Activated T-cell treated with anti-CD3 and anti-CD28 coated beads, Interleukin-2, amount 50 U/mL, for 4 hours (primary cell): ENCODE measurements around the gene SDF2L1. TPM values are rescaled to one million over a fixed set of nuclear protein-coding genes. Genes with fewer than 3 reads are reported as not detected.
"Not testable (repeated sequence)": the region's sequence is repeated elsewhere in the genome, so short reads cannot be mapped to it uniquely, and the experiment has no call there.

ENCODE experiments used
- ATAC-seq, 2 donors: fragments of 200-7000 bp; cut with Tn5 transposase; one replicate each; pipeline ENCODE4 v1.10.0; 2021
- DNase-seq: peaks from one replicate; pipeline ENCODE4 v3.0.0-alpha.2; 2020
- H3K27me3 Mint-ChIP-seq: one replicate; pipeline ENCODE4 v1.8.0; 2021; ENCODE audit warnings: low read depth, mixed read lengths
- H3K36me3 Mint-ChIP-seq: one replicate; pipeline ENCODE4 v1.8.0; 2022; ENCODE audit warnings: mixed read lengths; ENCODE audit not compliant: insufficient read depth
- H3K4me1 Mint-ChIP-seq: one replicate; pipeline ENCODE4 v1.8.0; 2021; ENCODE audit warnings: low read depth, mixed read lengths
- H3K4me3 Mint-ChIP-seq: one replicate; pipeline ENCODE4 v1.8.0; 2021; ENCODE audit warnings: mild to moderate bottlenecking, moderate library complexity, mixed read lengths
- H3K9me3 Mint-ChIP-seq: one replicate; pipeline ENCODE4 v1.8.0; 2021; ENCODE audit warnings: mixed read lengths
- total RNA-seq, 3 donors: library from RNA; stranded (reverse); gene quantifications; one replicate each; pipeline ENCODE4 v1.2.1, GENCODE V29; 2021

SDF2L1 gene
- total RNA-seq, 3 donors from 2014 or later, result 151 to 173 (median 163) TPM

GRCh38 chr22:21639359-21639758 lies 2.7 kb upstream of the SDF2L1 start:
- Mint-ChIP-seq H3K4me3 (no peak overlapping the region), H3K27me3 (no peaks in the 10 kb centered on the region), H3K4me1 (peaks cover 22% of the 10 kb centered on the region), H3K9me3 (no peaks in the 10 kb centered on the region), H3K36me3 (peaks cover 13% of the 10 kb centered on the region)
- ATAC-seq (no peak), DNase-seq (no peak)

DNA sequence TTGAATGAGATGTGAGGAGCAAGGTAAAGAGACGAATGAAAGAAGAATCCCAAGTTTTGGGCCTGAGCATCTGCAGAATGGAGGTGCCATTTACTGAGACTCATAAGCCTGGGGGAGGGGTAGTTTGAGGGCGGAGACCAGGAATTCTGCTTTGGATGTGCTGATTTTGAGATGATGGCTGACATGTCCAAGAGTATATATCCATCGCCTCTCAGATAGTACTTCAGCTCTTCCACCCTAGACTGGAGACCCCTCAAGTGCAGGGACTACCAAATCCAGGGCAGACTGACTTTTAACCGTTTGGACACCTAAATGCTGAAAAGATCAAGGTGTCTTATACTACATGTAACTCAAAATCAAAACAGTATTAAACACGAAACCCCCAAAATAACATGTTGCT lies 1.3 kb upstream of the SDF2L1 start:
- ATAC-seq, result no peak
- no peaks in the 10 kb centered on the region for H3K27me3 Mint-ChIP-seq
- no peaks in the 10 kb centered on the region for H3K9me3 Mint-ChIP-seq
- peaks cover 22% of the 10 kb centered on the region for H3K4me1 Mint-ChIP-seq
- DNase-seq, result no peak
- peak overlapping the region; percentile 91 for H3K4me3 Mint-ChIP-seq
- peaks cover 13% of the 10 kb centered on the region for H3K36me3 Mint-ChIP-seq

DNA sequence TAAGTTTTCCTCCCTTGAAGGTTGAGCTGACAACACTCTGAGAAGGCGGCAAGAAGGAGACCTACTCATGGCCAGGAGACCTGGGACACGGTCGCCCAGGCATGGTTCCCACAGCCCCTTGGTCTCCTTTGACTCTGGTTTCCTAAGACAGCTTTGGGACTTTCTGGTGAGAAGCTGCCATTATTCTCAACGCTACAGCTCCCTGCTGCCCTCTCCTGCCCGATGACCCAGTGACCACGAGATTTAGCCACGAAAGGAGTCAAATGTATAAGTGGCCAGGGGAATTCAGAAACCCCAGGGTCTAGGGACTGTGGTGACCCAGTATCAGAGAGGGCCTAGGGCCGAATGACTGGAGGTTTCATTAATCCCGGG lies 699 bp upstream of the SDF2L1 start:
- Mint-ChIP-seq H3K4me3 (peak overlapping the region; percentile 91), H3K9me3 (no peaks in the 10 kb centered on the region)

DNA sequence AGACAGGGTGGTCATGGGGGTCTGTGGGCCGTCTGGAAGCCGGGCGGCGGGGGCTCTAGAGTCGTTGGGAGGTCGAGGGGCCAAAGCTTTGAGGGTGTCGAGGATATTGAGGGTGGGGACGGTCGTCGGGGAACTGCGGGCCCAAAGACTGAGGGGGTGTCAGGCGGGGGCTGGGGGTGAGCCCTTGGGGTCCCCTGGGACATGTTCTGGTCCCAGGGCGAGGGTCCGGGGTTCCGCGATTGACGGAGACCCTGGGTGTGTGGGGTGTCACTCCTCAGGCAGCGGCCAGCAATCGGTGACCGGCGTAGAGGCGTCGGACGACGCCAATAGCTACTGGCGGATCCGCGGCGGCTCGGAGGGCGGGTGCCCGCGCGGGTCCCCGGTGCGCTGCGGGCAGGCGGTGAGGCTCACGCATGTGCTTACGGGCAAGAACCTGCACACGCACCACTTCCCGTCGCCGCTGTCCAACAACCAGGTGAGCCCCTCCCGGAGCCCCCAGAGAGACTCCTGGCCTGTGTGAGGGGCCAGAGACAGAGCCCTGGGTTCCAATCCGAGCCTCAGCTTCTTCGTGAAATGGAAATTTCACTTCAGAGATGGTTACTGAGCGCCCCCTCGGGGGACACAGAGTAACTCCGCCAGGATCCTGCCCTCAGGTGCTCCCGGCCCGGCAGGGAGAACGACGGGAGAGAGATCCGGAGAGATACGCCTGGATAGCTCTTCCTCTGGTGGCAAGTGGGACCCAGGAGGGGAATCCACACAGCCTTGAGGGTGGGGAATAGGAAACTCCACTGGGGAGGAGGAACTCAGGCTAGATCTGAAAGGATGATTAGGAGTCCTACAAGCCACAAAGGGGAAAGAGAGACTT lies 714 bp downstream of the SDF2L1 start:
- Mint-ChIP-seq H3K4me3 (peak overlapping the region; percentile 91), H3K27me3 (no peaks in the 10 kb centered on the region), H3K36me3 (peaks cover 22% of the 10 kb centered on the region), H3K4me1 (peaks cover 28% of the 10 kb centered on the region), H3K9me3 (no peaks in the 10 kb centered on the region)
- DNase-seq (peak; percentile 56), ATAC-seq (peak; percentile 7 to 10)

More for the DNA sequence above, 699 bp upstream of the SDF2L1 start:
- no peaks in the 10 kb centered on the region for H3K27me3 Mint-ChIP-seq
- DNase-seq, result no peak
- no peak for ATAC-seq
- peaks cover 17% of the 10 kb centered on the region for H3K36me3 Mint-ChIP-seq
- peaks cover 24% of the 10 kb centered on the region for H3K4me1 Mint-ChIP-seq

DNA sequence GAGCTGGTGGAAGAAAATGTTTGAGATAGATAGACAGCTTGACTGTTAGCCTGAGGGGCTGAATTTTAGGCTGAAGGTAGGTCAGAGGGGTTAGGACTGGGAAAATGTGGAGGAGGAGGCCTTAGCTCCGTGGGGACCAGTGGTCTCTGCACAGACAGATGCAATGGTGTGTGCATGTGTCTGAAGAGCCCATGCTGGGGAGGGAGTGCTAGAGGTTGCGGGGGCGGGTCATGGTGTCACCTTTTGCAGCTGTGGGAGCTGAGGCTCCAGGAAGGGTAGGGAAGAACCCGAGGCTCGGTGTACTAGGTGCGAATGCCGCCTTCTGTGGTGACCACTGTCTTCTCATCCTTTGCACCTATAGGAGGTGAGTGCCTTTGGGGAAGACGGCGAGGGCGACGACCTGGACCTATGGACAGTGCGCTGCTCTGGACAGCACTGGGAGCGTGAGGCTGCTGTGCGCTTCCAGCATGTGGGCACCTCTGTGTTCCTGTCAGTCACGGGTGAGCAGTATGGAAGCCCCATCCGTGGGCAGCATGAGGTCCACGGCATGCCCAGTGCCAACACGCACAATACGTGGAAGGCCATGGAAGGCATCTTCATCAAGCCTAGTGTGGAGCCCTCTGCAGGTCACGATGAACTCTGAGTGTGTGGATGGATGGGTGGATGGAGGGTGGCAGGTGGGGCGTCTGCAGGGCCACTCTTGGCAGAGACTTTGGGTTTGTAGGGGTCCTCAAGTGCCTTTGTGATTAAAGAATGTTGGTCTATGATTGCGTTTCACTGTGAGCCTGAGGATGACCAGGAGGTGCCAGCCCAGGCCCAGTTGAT lies 1.6 kb downstream of the SDF2L1 start:
- peaks cover 22% of the 10 kb centered on the region for H3K36me3 Mint-ChIP-seq
- peak overlapping the region; percentile 91 for H3K4me3 Mint-ChIP-seq
- no peaks in the 10 kb centered on the region for H3K27me3 Mint-ChIP-seq
- ATAC-seq (no peak), DNase-seq (no peak)
- peaks cover 28% of the 10 kb centered on the region for H3K4me1 Mint-ChIP-seq
- H3K9me3 Mint-ChIP-seq, result no peaks in the 10 kb centered on the region

GRCh38 chr22:21645513-21645912 lies 3.4 kb downstream of the SDF2L1 start:
- not testable (repeated sequence) for H3K4me3 Mint-ChIP-seq, DNase-seq, H3K27me3 Mint-ChIP-seq, ATAC-seq, H3K9me3 Mint-ChIP-seq
- H3K4me1 Mint-ChIP-seq, result peaks cover 28% of the 10 kb centered on the region
- peaks cover 22% of the 10 kb centered on the region for H3K36me3 Mint-ChIP-seq

- no peak overlapping the region for H3K4me3 Mint-ChIP-seq
- DNase-seq (peak; percentile 70), ATAC-seq (peak; percentile 16 to 23)
- H3K4me1 Mint-ChIP-seq, result peaks cover 32% of the 10 kb centered on the region
- no peaks in the 10 kb centered on the region for H3K9me3 Mint-ChIP-seq
- H3K27me3 Mint-ChIP-seq, result no peaks in the 10 kb centered on the region
- peaks cover 22% of the 10 kb centered on the region for H3K36me3 Mint-ChIP-seq
Measured at GRCh38 chr22:21646608-21647590, 4.8 kb downstream of the SDF2L1 start.

GRCh38 chr22:21650280-21650679 lies 8.2 kb downstream of the SDF2L1 start:
- Mint-ChIP-seq H3K4me3 (no peak overlapping the region), H3K4me1 (peaks cover 19% of the 10 kb centered on the region), H3K36me3 (peaks cover 9% of the 10 kb centered on the region), H3K27me3 (no peaks in the 10 kb centered on the region), H3K9me3 (no peaks in the 10 kb centered on the region)
- DNase-seq, result no peak
- ATAC-seq, result no peak

DNA sequence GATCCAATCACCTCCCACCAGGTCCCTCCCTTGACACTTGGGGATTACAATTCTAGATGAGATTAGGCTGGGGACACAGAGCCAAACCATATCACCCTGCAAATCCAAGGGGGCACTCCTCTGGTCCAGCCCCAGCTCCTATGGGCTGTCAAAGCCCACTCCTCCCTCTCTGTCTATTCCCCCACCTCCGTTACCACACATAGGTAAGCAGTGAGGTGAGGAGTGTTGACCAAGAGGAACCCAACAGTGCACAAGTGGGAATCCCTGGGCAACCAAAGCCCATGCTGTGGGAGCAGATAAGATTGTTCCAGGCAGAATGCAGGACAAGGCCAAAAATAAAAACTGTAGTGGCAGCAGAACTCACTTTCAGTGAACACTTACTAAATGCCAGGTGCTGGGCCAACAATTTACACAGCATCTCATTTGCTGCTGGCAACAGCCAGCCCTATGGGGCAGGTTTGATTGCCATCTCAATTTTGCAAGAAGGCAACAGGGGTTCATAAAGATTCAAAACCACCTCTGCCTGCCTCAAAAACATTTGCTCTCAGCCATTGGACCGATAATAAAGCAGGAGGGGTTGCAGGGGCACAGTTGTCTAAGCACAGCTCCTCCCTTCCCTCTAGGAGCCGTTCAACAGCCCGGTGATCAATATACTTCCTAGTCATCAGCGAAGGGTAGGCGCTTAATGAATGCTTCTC lies 8.9 kb downstream of the SDF2L1 start:
- peaks cover 19% of the 10 kb centered on the region for H3K4me1 Mint-ChIP-seq
- peak overlapping the region; percentile 86 for H3K4me3 Mint-ChIP-seq
- no peaks in the 10 kb centered on the region for H3K9me3 Mint-ChIP-seq
- DNase-seq, result no peak
- H3K27me3 Mint-ChIP-seq, result no peaks in the 10 kb centered on the region
- peaks cover 9% of the 10 kb centered on the region for H3K36me3 Mint-ChIP-seq
- peak in 1 of 2 donors; percentile 6 for ATAC-seq

- DNase-seq (no peak), ATAC-seq (peak; percentile 24 to 32)
- H3K9me3 Mint-ChIP-seq, result no peaks in the 10 kb centered on the region
- peak overlapping the region; percentile 86 for H3K4me3 Mint-ChIP-seq
- peaks cover 4% of the 10 kb centered on the region for H3K36me3 Mint-ChIP-seq
- no peaks in the 10 kb centered on the region for H3K27me3 Mint-ChIP-seq
- peaks cover 22% of the 10 kb centered on the region for H3K4me1 Mint-ChIP-seq
Measured at GRCh38 chr22:21651521-21652009, 9.5 kb downstream of the SDF2L1 start.

GRCh38 chr22:21652010-21652546 lies 10.0 kb downstream of the SDF2L1 start:
- H3K36me3 Mint-ChIP-seq, result no peaks in the 10 kb centered on the region
- H3K27me3 Mint-ChIP-seq, result no peaks in the 10 kb centered on the region
- H3K4me3 Mint-ChIP-seq, result peak overlapping the region; percentile 86
- H3K4me1 Mint-ChIP-seq, result peaks cover 24% of the 10 kb centered on the region
- DNase-seq, result peak; percentile 71
- peak; percentile 98 to 99 for ATAC-seq
- no peaks in the 10 kb centered on the region for H3K9me3 Mint-ChIP-seq

DNA sequence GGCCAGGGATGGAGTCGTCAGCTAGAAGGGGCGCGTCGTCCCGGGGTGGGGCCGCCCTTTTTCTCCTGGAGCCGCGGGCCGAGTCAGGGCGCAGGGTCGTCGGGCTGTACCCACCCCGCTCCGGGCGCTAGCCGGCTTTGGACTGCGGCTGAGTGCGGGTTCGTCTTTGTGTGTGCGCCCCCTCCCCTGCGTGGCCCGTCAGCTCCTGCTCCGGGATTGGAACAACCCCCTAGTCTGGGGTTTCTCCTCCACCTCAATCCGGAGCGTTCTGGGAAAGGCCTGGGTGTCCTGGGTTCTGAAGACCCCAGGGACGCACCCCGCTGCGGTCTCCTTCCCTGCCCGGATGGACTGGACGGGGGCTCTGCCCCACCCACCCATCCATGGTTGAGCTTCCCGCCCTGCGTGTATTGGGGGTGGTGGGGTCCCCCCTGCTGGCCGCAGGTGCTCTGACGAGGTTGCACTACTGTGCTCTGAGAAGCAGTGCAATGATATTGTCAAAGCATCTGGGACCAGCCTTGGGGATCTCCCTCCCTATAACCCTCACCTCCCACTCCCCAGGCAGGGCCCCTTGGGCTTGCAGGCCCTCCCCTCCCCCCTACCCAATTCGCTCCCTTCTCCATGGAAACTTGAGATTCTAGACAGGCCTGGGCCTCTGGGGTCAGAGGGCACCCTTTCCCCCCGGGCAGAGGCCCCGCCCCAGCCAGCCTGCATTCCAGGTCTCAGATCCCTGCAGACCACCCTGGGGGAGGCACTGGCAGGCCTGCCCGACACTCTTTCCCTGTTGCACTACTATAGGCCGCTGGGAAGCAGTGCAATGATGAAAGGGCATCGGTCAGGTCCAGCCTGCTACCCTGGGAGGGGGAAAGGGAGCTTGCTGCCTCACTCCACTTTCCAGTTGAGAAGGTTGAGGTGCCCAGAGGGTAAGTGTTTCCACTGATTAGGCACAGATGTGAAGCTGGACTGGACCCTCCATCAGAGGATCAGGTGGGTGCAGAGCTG lies 10.7 kb downstream of the SDF2L1 start:
- H3K4me3 Mint-ChIP-seq, result peak overlapping the region; percentile 33
- DNase-seq, result no peak
- no peak for ATAC-seq
- H3K27me3 Mint-ChIP-seq, result no peaks in the 10 kb centered on the region
- no peaks in the 10 kb centered on the region for H3K9me3 Mint-ChIP-seq
- peaks cover 28% of the 10 kb centered on the region for H3K4me1 Mint-ChIP-seq
- no peaks in the 10 kb centered on the region for H3K36me3 Mint-ChIP-seq
